HepG2 (cell line): ENCODE data around the gene TGM6. TPM values are rescaled to one million over a fixed set of nuclear protein-coding genes. Genes with fewer than 3 reads are reported as not detected.

Experiments used
- ATAC-seq: fragments of 200-7000 bp; cut with Tn5 transposase; 3 replicates; pipeline ENCODE4 v1.9.1; 2020; ENCODE audit warnings: mild to moderate bottlenecking, moderate library complexity
- BruUV-seq: library from RNA; stranded (reverse); fragments of 400-500 nt; replicated peaks from 2 replicates; lab custom pipeline; 2021; lab: Mats Ljungman, UMichigan
- CTCF ChIA-PET: fragments of 300-600 bp; formaldehyde crosslinking; extraction: SDS; loops from one replicate; lab custom pipeline; 2021; ENCODE audit warnings: low total read pairs, inconsistent platforms, low intra/inter-chr PET ratio; lab: Yijun Ruan, JAX
- POLR2A ChIA-PET: fragments of 350-600 bp; sonication (Branson Sonifier 250); formaldehyde crosslinking; loops from one replicate; lab custom pipeline; 2020; ENCODE audit warnings: antibody characterized with exemption, inconsistent platforms; lab: Yijun Ruan, JAX
- DNase-seq: peaks from one replicate; pipeline ENCODE4 v3.0.0-alpha.2; 2015; ENCODE audit warnings: low spot score
- FAIRE-seq: peaks from 3 replicates; lab custom pipeline; 2011; peaks lifted over from hg19 to GRCh38; lab: Jason Lieb, UNC
- H2AFZ ChIP-seq: one replicate; pipeline ENCODE4 v1.6.1; 2011; ENCODE audit warnings: low read length, inconsistent platforms
- H3K27ac ChIP-seq: fragments of 300-600 bp; 3 replicates; pipeline ENCODE4 v1.8.0; 2011; ENCODE audit warnings: mixed run types, mild to moderate bottlenecking, mixed read lengths, low read length, inconsistent platforms; ENCODE audit not compliant: insufficient read depth; ENCODE audit errors: extremely low read length
- H3K27me3 ChIP-seq, 2 experiments: fragments of 200-600 bp in 1 of 2; 2 replicates in 1 of 2; 3 replicates in 1 of 2; pipeline versions ENCODE4 v1.6.0 to v1.8.0; 2011; ENCODE audit warnings: low read length in 2 of 2, mild to moderate bottlenecking in 2 of 2, moderate library complexity in 2 of 2, inconsistent platforms in 1 of 2; ENCODE audit not compliant: insufficient read depth in 2 of 2, control insufficient read depth in 1 of 2
- H3K36me3 ChIP-seq, 2 experiments: fragments of 200-600 bp in 1 of 2; replicated peaks in 1 of 2; 2 replicates in 1 of 2; 3 replicates in 1 of 2; pipeline versions ENCODE4 v1.5.1 to v1.8.0; 2011; ENCODE audit warnings: low read length in 2 of 2, inconsistent platforms in 1 of 2; ENCODE audit not compliant: insufficient read depth in 2 of 2, control insufficient read depth in 1 of 2
- H3K4me1 ChIP-seq: 2 replicates; pipeline ENCODE4 v1.5.1; 2012; ENCODE audit warnings: low read length, inconsistent platforms; ENCODE audit not compliant: insufficient read depth
- H3K4me2 ChIP-seq: 2 replicates; pipeline ENCODE4 v1.6.0; 2011; ENCODE audit warnings: low read depth, low read length, inconsistent platforms
- H3K4me3 ChIP-seq, 3 experiments: fragments of 200-600 bp in 1 of 3; sonication (generic), shearing (Covaris generic) in 1 of 3; replicated peaks in 1 of 3; 2 replicates each; pipeline ENCODE4 v1.5.1; 2011 to 2016; ENCODE audit warnings: low read length in 3 of 3, inconsistent platforms in 2 of 3, low read depth in 2 of 3, mild to moderate bottlenecking in 2 of 3, control low read depth in 1 of 3, mixed read lengths in 1 of 3; ENCODE audit not compliant: insufficient read depth in 1 of 3
- H3K79me2 ChIP-seq: one replicate; pipeline ENCODE4 v1.6.1; 2011; ENCODE audit warnings: low read length, inconsistent platforms; ENCODE audit not compliant: insufficient read depth
- H3K9ac ChIP-seq: 2 replicates; pipeline ENCODE4 v1.6.0; 2011; ENCODE audit warnings: mild to moderate bottlenecking, low read depth, low read length, inconsistent platforms; ENCODE audit not compliant: insufficient read depth
- H3K9me3 ChIP-seq: 2 replicates; pipeline ENCODE4 v1.5.1; 2012; ENCODE audit warnings: mild to moderate bottlenecking, low read length
- H4K20me1 ChIP-seq: 2 replicates; pipeline ENCODE4 v1.6.0; 2011; ENCODE audit warnings: inconsistent platforms, mild to moderate bottlenecking, low read length, moderate library complexity; ENCODE audit not compliant: insufficient read depth
- ATF1 ChIP-seq: IDR thresholded peaks from 2 replicates; pipeline ENCODE4 v1.6.1; 2016; ENCODE audit warnings: mild to moderate bottlenecking, control low read depth
- BATF2 ChIP-seq: sonication (generic); formaldehyde crosslinking; IDR thresholded peaks from 2 replicates; pipeline ENCODE4 v1.8.0; 2022; ENCODE audit warnings: mild to moderate bottlenecking, missing genetic modification reagents, moderate library complexity
- CBX2 ChIP-seq, 2 experiments: fragments of 200-600 bp in 1 of 2; sonication (generic); formaldehyde crosslinking in 1 of 2; IDR thresholded peaks; 2 replicates each; pipeline versions ENCODE4 v1.7.0 to v1.8.1; 2018 to 2022; ENCODE audit warnings: low read depth in 2 of 2, low read length in 1 of 2, mild to moderate bottlenecking in 1 of 2, missing genetic modification reagents in 1 of 2
- FOXJ3 ChIP-seq: sonication (generic); formaldehyde crosslinking; IDR thresholded peaks from 2 replicates; pipeline ENCODE4 v1.4.0; 2020; ENCODE audit warnings: missing genetic modification reagents, mild to moderate bottlenecking, borderline replicate concordance
- MED8 ChIP-seq: sonication (generic); formaldehyde crosslinking; IDR thresholded peaks from 2 replicates; pipeline ENCODE4 v1.8.1; 2023; ENCODE audit warnings: mild to moderate bottlenecking, missing genetic modification reagents; ENCODE audit not compliant: insufficient replicate concordance
- MXI1 ChIP-seq: IDR thresholded peaks from 3 replicates; pipeline ENCODE4 v1.6.1; 2012; ENCODE audit warnings: low read depth, low read length, inconsistent platforms, borderline replicate concordance
- RNF219 ChIP-seq: sonication (generic); formaldehyde crosslinking; IDR thresholded peaks from 2 replicates; pipeline ENCODE4 v1.5.0; 2020; ENCODE audit warnings: mild to moderate bottlenecking, missing genetic modification reagents
- SALL1 ChIP-seq: sonication (generic); formaldehyde crosslinking; IDR thresholded peaks from 2 replicates; pipeline ENCODE4 v1.8.0; 2022; ENCODE audit warnings: mild to moderate bottlenecking, missing genetic modification reagents
- SIN3A ChIP-seq: IDR thresholded peaks from 2 replicates; pipeline ENCODE4 v1.6.1; 2011; ENCODE audit warnings: low read depth, mild to moderate bottlenecking, control low read depth, low read length, borderline replicate concordance
- SRSF9 ChIP-seq: fragments of 200-400 bp; formaldehyde crosslinking; IDR thresholded peaks from 2 replicates; pipeline ENCODE4 v1.6.1; 2018; ENCODE audit warnings: borderline replicate concordance, mild to moderate bottlenecking, low read depth, low read length; ENCODE audit not compliant: insufficient read depth, poor library complexity, severe bottlenecking
- TRAFD1 ChIP-seq: sonication (generic); formaldehyde crosslinking; IDR thresholded peaks from 2 replicates; pipeline ENCODE4 v1.5.1; 2020; ENCODE audit warnings: missing genetic modification reagents, mild to moderate bottlenecking, borderline replicate concordance
- ZBTB3 ChIP-seq: sonication (generic); formaldehyde crosslinking; IDR thresholded peaks from 2 replicates; pipeline ENCODE4 v1.4.0; 2020; ENCODE audit warnings: low read depth, mild to moderate bottlenecking, moderate library complexity, missing genetic modification reagents, borderline replicate concordance
- ZNF263 ChIP-seq: sonication (generic); formaldehyde crosslinking; IDR thresholded peaks from 2 replicates; pipeline ENCODE4 v1.4.0; 2020; ENCODE audit warnings: missing genetic modification reagents
- ZNF337 ChIP-seq: sonication (generic); formaldehyde crosslinking; IDR thresholded peaks from 2 replicates; pipeline ENCODE4 v1.5.1; 2020; ENCODE audit warnings: missing genetic modification reagents, low read depth, mild to moderate bottlenecking, borderline replicate concordance
- ZNF33B ChIP-seq: sonication (generic); formaldehyde crosslinking; IDR thresholded peaks from 2 replicates; pipeline ENCODE4 v1.5.1; 2020; ENCODE audit warnings: mild to moderate bottlenecking, missing genetic modification reagents
- WGBS: methylation state at CpG from one replicate; pipeline ENCODE4 v1.1.6; 2017; ENCODE audit warnings: low lambda C conversion rate; 5-methylcytosine and 5-hydroxymethylcytosine counted together
- in situ Hi-C: cut with HindIII; loops from 2 replicates; pipeline ENCODE4 v1.10.0; 2017; ENCODE audit warnings: low pct_unique_long_range_greater_than_20kb; ENCODE audit not compliant: extremely low pct_ligation_motif_present
- intact Hi-C: fragments of 100-400 bp; cut with micrococcal nuclease; formaldehyde crosslinking; loops from one replicate; pipeline ENCODE4 v1.10.0; 2022; ENCODE audit not compliant: unreplicated experiment
- polyA plus RNA-seq, 8 experiments: library from polyadenylated mRNA; depleted of rRNA in 3 of 8; stranded (reverse) in 7 of 8; unstranded in 1 of 8; fragments of >200 nt; fragmentation: Illumina TruSeq in 4 of 8; extraction: Trizol in 4 of 8; gene quantifications; 2 replicates each; pipeline versions ENCODE4 v1.2.1 to v1.2.3, GENCODE V29; 2011 to 2016; ENCODE audit warnings: low read depth in 4 of 8, missing spikeins in 1 of 8, mixed read lengths in 1 of 8; ENCODE audit not compliant: insufficient read depth in 1 of 8
- total RNA-seq, 5 experiments: library from RNA; depleted of rRNA; stranded (reverse); fragments of >200 nt; fragmentation: Illumina TruSeq; extraction: Trizol; gene quantifications; 2 replicates each; pipeline ENCODE4 v1.2.3, GENCODE V29; 2016; ENCODE audit warnings: low read depth in 1 of 5

Gene TGM6
- total and polyA plus RNA-seq, 2 of the 13 experiments (the other 11 are each of a cell fraction or from before 2014, with no cell fraction given): not detected

GRCh38 chr20:2468581-2469407 lies 88.1 kb downstream of the TGM6 start (continued):
- 0 out of 2 replicates have a peak, but pooled peaks have one; percentile 33 for TF ChIP-seq RNF219 (CRISPR knock-in tag)
- TF ChIP-seq, all 625 proteins: peak for 27

- Histone ChIP-seq H3K4me3 (peak overlapping the region; percentile 89 to 93 (median 90)), H3K9ac (peak overlapping the region; percentile 93), H3K4me2 (peak overlapping the region; percentile 86), H3K4me1 (peaks cover 51% of the 10 kb centered on the region), H3K9me3 (no peaks in the 10 kb centered on the region), H4K20me1 (peaks cover 50% of the 10 kb centered on the region), H2AFZ (no peak overlapping the region), H3K27me3 (no peaks in the 10 kb centered on the region; a peak in 1 of 5 replicates), H3K79me2 (peaks cover 50% of the 10 kb centered on the region), H3K27ac (peak overlapping the region; percentile 89), H3K36me3 (peaks cover 23 to 34% of the 10 kb centered on the region in 2 experiments)
- ChIA-PET CTCF (no interaction called here), POLR2A (interaction anchor here (0.8 to 3.4 kb wide), 22 partner anchors 10 to 1351 kb away, joined by 3 to 34 read pairs (median 8); partner anchors contain the start of genes FKBP1A, IDH3B, NOP56 and PSMF1)
- intact Hi-C loops: loop anchor here (1.0 to 5.0 kb wide), 3 partner anchors 16 to 182 kb away; partner anchors contain the start of genes NOP56 and ZNF343
- in situ Hi-C loops: no loop called here
- BruUV-seq: TSS peak; percentile 58
- DNase-seq (peak; percentile 65), FAIRE-seq (peak; percentile 72), ATAC-seq (peak; percentile 75)
- under 1% methylated on average over 19 of the region's 19 CpGs for WGBS
- 0 out of 2 replicates have a peak, but pooled peaks have one; percentile 4 for TF ChIP-seq ZBTB3
- TF ChIP-seq SRSF9: no peak
- TF ChIP-seq ZNF33B: no peak
- TF ChIP-seq BATF2 (CRISPR knock-in tag): no peak
- TF ChIP-seq ZNF337 (CRISPR knock-in tag): no peak
- TF ChIP-seq TRAFD1: peak; percentile 38; the same call in 1 of the 2 replicates
- no peak for TF ChIP-seq SALL1 (CRISPR knock-in tag)
- no peak for TF ChIP-seq ATF1 (CRISPR knock-in tag)
- peak; percentile 78 for TF ChIP-seq ZNF263 (CRISPR knock-in tag)
- 0 out of 3 replicates have a peak, but pooled peaks have one; percentile 16 for TF ChIP-seq MXI1
- TF ChIP-seq MED8 (CRISPR knock-in tag): peak; percentile 26
- no peak for TF ChIP-seq FOXJ3
- no peak for TF ChIP-seq CBX2 (IDR thresholded peaks at IDR 0.05; ENCODE audit: low read depth, low read length)
- TF ChIP-seq CBX2 (CRISPR knock-in tag; IDR thresholded peaks at IDR 0.05; ENCODE audit: low read depth): 0 out of 2 replicates have a peak, but pooled peaks have one; percentile 3
- peak; percentile 56; the same call in 1 of the 2 replicates for TF ChIP-seq SIN3A
Measured at GRCh38 chr20:2469991-2470422, 89.3 kb downstream of the TGM6 start.
